C4-2B (cell line): Measurements from ENCODE around the gene ELANE.

ENCODE experiments used
- ZFX ChIP-seq: fragments of 450-650 bp; IDR thresholded peaks from 2 replicates; pipeline ENCODE4 v1.6.1; 2017
- TF ChIP-seq, protein P1 (sequence below): fragments of 450-650 bp; conservative IDR thresholded peaks from 2 replicates; pipeline ENCODE4 v1.5.1; 2017; ENCODE audit warnings: mild to moderate bottlenecking

DNA sequence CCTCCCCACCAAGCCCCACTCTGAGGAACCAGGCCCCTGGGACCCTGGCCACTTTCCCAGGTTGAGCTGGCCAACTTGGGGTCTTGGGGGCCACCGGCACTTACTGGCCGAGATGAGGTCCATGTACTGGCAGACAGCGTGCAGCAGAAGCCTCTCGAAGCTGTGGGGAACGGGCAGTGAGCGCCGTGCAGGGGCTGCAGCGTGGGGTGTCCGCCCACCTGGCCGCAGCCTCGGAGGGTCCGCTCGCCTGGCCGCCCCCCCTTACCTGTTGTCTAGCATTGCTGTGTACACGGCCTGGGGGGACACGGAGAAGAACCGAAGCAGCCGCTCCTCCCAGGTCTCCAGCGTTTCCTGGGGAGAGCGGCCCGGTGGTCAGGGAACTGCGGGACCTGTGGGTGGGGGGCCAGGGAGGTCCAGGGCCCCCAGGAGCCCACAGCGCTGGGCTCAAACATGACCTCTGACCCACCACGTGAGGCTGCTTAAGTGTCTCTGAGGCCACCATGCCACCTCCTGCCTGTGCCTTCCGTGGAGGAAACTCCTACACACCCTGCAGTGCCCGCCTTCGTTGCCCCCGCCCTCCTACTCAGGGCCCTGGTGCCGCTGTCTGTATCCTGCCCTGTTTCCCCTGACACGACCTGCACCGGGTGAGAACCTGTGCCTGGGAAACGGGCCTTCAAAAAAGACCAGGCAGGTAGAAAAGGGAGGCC, 47.4 kb downstream of the ELANE start:
- TF ChIP-seq, protein P1, sequence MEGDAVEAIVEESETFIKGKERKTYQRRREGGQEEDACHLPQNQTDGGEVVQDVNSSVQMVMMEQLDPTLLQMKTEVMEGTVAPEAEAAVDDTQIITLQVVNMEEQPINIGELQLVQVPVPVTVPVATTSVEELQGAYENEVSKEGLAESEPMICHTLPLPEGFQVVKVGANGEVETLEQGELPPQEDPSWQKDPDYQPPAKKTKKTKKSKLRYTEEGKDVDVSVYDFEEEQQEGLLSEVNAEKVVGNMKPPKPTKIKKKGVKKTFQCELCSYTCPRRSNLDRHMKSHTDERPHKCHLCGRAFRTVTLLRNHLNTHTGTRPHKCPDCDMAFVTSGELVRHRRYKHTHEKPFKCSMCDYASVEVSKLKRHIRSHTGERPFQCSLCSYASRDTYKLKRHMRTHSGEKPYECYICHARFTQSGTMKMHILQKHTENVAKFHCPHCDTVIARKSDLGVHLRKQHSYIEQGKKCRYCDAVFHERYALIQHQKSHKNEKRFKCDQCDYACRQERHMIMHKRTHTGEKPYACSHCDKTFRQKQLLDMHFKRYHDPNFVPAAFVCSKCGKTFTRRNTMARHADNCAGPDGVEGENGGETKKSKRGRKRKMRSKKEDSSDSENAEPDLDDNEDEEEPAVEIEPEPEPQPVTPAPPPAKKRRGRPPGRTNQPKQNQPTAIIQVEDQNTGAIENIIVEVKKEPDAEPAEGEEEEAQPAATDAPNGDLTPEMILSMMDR = no peak
- TF ChIP-seq ZFX = no peak
